Glutamatergic neuron (in vitro differentiated cells): ENCODE measurements around the gene PMS1. TPM values are rescaled to one million over a fixed set of nuclear protein-coding genes. Genes with fewer than 3 reads are reported as not detected.

ENCODE experiments used
- DNase-seq: peaks from one replicate; pipeline ENCODE4 v3.0.0; 2022
- H3K27ac Mint-ChIP-seq: one replicate; pipeline ENCODE4 v1.8.0; 2020; ENCODE audit warnings: mild to moderate bottlenecking, mixed read lengths, inconsistent platforms; ENCODE audit not compliant: unreplicated experiment
- H3K27me3 Mint-ChIP-seq: one replicate; pipeline ENCODE4 v1.8.0; 2020; ENCODE audit warnings: mild to moderate bottlenecking, moderate library complexity, mixed read lengths, inconsistent platforms; ENCODE audit not compliant: unreplicated experiment
- H3K36me3 Mint-ChIP-seq: one replicate; pipeline ENCODE4 v1.8.0; 2020; ENCODE audit warnings: mild to moderate bottlenecking, mixed read lengths, inconsistent platforms; ENCODE audit not compliant: unreplicated experiment
- H3K4me1 Mint-ChIP-seq: one replicate; pipeline ENCODE4 v1.8.0; 2020; ENCODE audit warnings: mild to moderate bottlenecking, low read depth, mixed read lengths, inconsistent platforms; ENCODE audit not compliant: unreplicated experiment
- H3K4me3 Mint-ChIP-seq: one replicate; pipeline ENCODE4 v1.8.0; 2020; ENCODE audit warnings: mild to moderate bottlenecking, mixed read lengths, inconsistent platforms; ENCODE audit not compliant: unreplicated experiment
- H3K9me3 Mint-ChIP-seq: one replicate; pipeline ENCODE4 v1.8.0; 2020; ENCODE audit warnings: mild to moderate bottlenecking, moderate library complexity, mixed read lengths, inconsistent platforms; ENCODE audit not compliant: unreplicated experiment
- CTCF ChIP-seq: fragments of 200-600 bp; sonication (generic); IDR thresholded peaks from one replicate; pipeline ENCODE4 v1.5.0; 2021; ENCODE audit not compliant: partially characterized antibody, unreplicated experiment
- total RNA-seq: library from RNA; stranded (reverse); fragmentation: NEBNext Ultra II Directional; extraction: Animal tissue kit (Norgen Biotek cat#: 25700); gene quantifications from one replicate; pipeline ENCODE4 v1.2.1, GENCODE V29; 2021; ENCODE audit not compliant: unreplicated experiment

The PMS1 gene
- total RNA-seq, 1 donor from 2014 or later = 45.0 TPM

- Mint-ChIP-seq H3K9me3 (no peaks in the 10 kb centered on the region), H3K4me1 (peaks cover 5% of the 10 kb centered on the region), H3K36me3 (no peaks in the 10 kb centered on the region), H3K27ac (no peak overlapping the region), H3K4me3 (no peak overlapping the region), H3K27me3 (no peaks in the 10 kb centered on the region)
- TF ChIP-seq CTCF = no peak
- no peak for DNase-seq
Observed at GRCh38 chr2:189835855-189836558, 51.8 kb downstream of the PMS1 start.

GRCh38 chr2:189836644-189837043 lies 52.4 kb downstream of the PMS1 start:
- Mint-ChIP-seq H3K27ac (no peak overlapping the region), H3K9me3 (no peaks in the 10 kb centered on the region), H3K36me3 (no peaks in the 10 kb centered on the region), H3K4me3 (no peak overlapping the region), H3K4me1 (peaks cover 5% of the 10 kb centered on the region), H3K27me3 (no peaks in the 10 kb centered on the region)
- no peak for TF ChIP-seq CTCF
- no peak for DNase-seq

- Mint-ChIP-seq H3K27ac (no peak overlapping the region), H3K4me3 (no peak overlapping the region), H3K27me3 (no peaks in the 10 kb centered on the region), H3K9me3 (no peaks in the 10 kb centered on the region), H3K4me1 (peaks cover 12% of the 10 kb centered on the region), H3K36me3 (no peaks in the 10 kb centered on the region)
- DNase-seq = no peak
- TF ChIP-seq CTCF = no peak
Observed at GRCh38 chr2:189837326-189837725, 53.1 kb downstream of the PMS1 start.

GRCh38 chr2:189841019-189841418 lies 56.8 kb downstream of the PMS1 start:
- no peak overlapping the region for H3K27ac Mint-ChIP-seq
- no peaks in the 10 kb centered on the region for H3K9me3 Mint-ChIP-seq
- H3K4me1 Mint-ChIP-seq = peaks cover 13% of the 10 kb centered on the region
- no peaks in the 10 kb centered on the region for H3K27me3 Mint-ChIP-seq
- TF ChIP-seq CTCF = no peak
- DNase-seq = no peak
- H3K4me3 Mint-ChIP-seq = no peak overlapping the region
- H3K36me3 Mint-ChIP-seq = no peaks in the 10 kb centered on the region

GRCh38 chr2:189848276-189848675 lies 64.0 kb downstream of the PMS1 start:
- no peaks in the 10 kb centered on the region for H3K9me3 Mint-ChIP-seq
- H3K4me1 Mint-ChIP-seq = no peaks in the 10 kb centered on the region
- DNase-seq = no peak
- no peak overlapping the region for H3K4me3 Mint-ChIP-seq
- TF ChIP-seq CTCF = no peak
- H3K27ac Mint-ChIP-seq = no peak overlapping the region
- no peaks in the 10 kb centered on the region for H3K27me3 Mint-ChIP-seq
- no peaks in the 10 kb centered on the region for H3K36me3 Mint-ChIP-seq
